ENCODE measurements around the gene PLEKHA6. TPM values are rescaled to one million over a fixed set of nuclear protein-coding genes. Genes with fewer than 3 reads are reported as not detected.

The PLEKHA6 gene
- total RNA-seq, 1 experiment from 2014 or later, result 2.1 TPM

DNA sequence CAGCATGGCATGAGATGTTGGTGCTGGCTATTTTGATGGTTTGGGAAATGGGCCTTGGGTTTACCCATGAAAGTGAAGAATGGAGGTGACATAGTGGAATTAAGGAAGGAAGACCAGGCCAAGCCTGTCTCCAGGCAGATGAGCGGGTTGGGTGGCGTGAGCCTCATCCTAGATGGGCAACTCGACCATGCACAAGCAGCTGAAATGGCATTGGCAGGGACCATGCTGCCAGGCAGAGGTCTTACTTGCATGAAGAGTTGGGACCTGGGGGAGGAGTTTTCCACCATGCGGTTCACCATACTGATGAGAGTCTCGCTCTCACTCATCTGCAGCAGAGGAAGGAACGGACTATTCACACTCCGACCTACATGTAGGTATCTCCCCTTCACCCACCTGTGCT, 108.4 kb downstream of the PLEKHA6 start:
- Mint-ChIP-seq H3K4me1 (peaks cover 40 to 47% of the 10 kb centered on the region in 2 experiments), H3K27me3 (ENCODE audit: low read depth) (no peaks in the 10 kb centered on the region), H3K4me3 (no peak overlapping the region), H3K36me3 (ENCODE audit: insufficient read depth in 1 of 3, low read depth in 3 of 3) (peaks cover 0 to 3% (median 0%) of the 10 kb centered on the region in 3 experiments; a peak in 3 of 7 replicates), H3K9me3 (no peaks in the 10 kb centered on the region), H3K27ac (no peak overlapping the region)
- no CpG with 5 or more reads among the region's 7 CpGs for WGBS (ENCODE audit: extremely low coverage, insufficient read length, low lambda C conversion rate)
- no peak overlapping the region for H2BK12ac ChIP-seq (ENCODE audit: insufficient read length, low read depth, low read length)
- H2AFZ ChIP-seq (ENCODE audit: low read length), result no peak overlapping the region
- no peak overlapping the region for H4K5ac ChIP-seq (ENCODE audit: insufficient read length, low read depth, low read length)
- no peak overlapping the region for H2BK120ac ChIP-seq (ENCODE audit: low read depth, low read length, poor library complexity, severe bottlenecking)
- no peak overlapping the region for H4K8ac ChIP-seq (replicated peaks; ENCODE audit: insufficient read length, low read depth, low read length)
- no peak overlapping the region for H3K56ac ChIP-seq (ENCODE audit: insufficient read length, low read depth, low read length)
- no peaks in the 10 kb centered on the region for H3K27me3 ChIP-seq (ENCODE audit: insufficient read depth, low read length)
- no peak overlapping the region for H3K18ac ChIP-seq (ENCODE audit: insufficient read length, low read depth, low read length)
- H2BK20ac ChIP-seq (ENCODE audit: low read depth, low read length, poor library complexity, severe bottlenecking), result no peak overlapping the region
- H3K79me2 ChIP-seq (ENCODE audit: insufficient read depth, low read length), result no peaks in the 10 kb centered on the region
- H3K4me1 ChIP-seq (ENCODE audit: insufficient read depth, low read length), result peaks cover 12% of the 10 kb centered on the region
- no peaks in the 10 kb centered on the region for H3K79me1 ChIP-seq (ENCODE audit: insufficient read depth, low read depth, low read length, poor library complexity, severe bottlenecking)
- H3K9ac ChIP-seq (ENCODE audit: extremely low read depth, insufficient read length, low read length), result no peak overlapping the region
- H3K9me3 ChIP-seq (ENCODE audit: control insufficient read depth, low read depth, low read length), result no peaks in the 10 kb centered on the region
- no peak overlapping the region for H2AK5ac ChIP-seq (ENCODE audit: insufficient read length, low read length)
- H3T11ph ChIP-seq (ENCODE audit: low read length), result no peak overlapping the region
- no peaks in the 10 kb centered on the region for H4K20me1 ChIP-seq (ENCODE audit: control insufficient read depth, insufficient read depth, insufficient read length)
- no peak overlapping the region for H3K23ac ChIP-seq (ENCODE audit: insufficient read length, low read depth, low read length)
- H3K23me2 ChIP-seq (ENCODE audit: insufficient read length, low read depth, low read length, poor library complexity, severe bottlenecking), result no peaks in the 10 kb centered on the region
- TF ChIP-seq, protein P1, sequence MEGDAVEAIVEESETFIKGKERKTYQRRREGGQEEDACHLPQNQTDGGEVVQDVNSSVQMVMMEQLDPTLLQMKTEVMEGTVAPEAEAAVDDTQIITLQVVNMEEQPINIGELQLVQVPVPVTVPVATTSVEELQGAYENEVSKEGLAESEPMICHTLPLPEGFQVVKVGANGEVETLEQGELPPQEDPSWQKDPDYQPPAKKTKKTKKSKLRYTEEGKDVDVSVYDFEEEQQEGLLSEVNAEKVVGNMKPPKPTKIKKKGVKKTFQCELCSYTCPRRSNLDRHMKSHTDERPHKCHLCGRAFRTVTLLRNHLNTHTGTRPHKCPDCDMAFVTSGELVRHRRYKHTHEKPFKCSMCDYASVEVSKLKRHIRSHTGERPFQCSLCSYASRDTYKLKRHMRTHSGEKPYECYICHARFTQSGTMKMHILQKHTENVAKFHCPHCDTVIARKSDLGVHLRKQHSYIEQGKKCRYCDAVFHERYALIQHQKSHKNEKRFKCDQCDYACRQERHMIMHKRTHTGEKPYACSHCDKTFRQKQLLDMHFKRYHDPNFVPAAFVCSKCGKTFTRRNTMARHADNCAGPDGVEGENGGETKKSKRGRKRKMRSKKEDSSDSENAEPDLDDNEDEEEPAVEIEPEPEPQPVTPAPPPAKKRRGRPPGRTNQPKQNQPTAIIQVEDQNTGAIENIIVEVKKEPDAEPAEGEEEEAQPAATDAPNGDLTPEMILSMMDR (conservative IDR thresholded peaks at IDR 0.05), result no peak
- no peak overlapping the region for H3K4me2 ChIP-seq (ENCODE audit: insufficient read depth, insufficient read length, low read length)
- no peak overlapping the region for H4K91ac ChIP-seq (ENCODE audit: insufficient read length, low read depth, low read length)
- no peak overlapping the region for H2BK5ac ChIP-seq (ENCODE audit: insufficient read length, low read length)
- no peak overlapping the region for H2BK15ac ChIP-seq (ENCODE audit: low read depth, low read length)
- no peak overlapping the region for H3K14ac ChIP-seq (ENCODE audit: insufficient read depth, low read length)
- H3K4ac ChIP-seq (ENCODE audit: low read depth, low read length), result no peak overlapping the region
- H3K27ac ChIP-seq (ENCODE audit: insufficient read length, low read depth, low read length), result no peak overlapping the region
- DNase-seq, result no peak
